GM19397 (cell line): ENCODE data around the gene ASCL2.

Source experiments
- ATAC-seq: cut with Tn5 transposase; IDR thresholded peaks from one replicate; pipeline ENCODE4 v1.9.1; 2021; ENCODE audit warnings: mild to moderate bottlenecking, moderate library complexity; ENCODE audit not compliant: unreplicated experiment

Gene ASCL2

GRCh38 chr11:2270322-2271076, at the start of gene ASCL2:
Gene ASCL2, minus strand, starts transcription at chr11:2270588. Its CDS starts 256 bp downstream, at chr11:2270332.
- ATAC-seq: no peak

GRCh38 chr11:2319791-2320472, 49.5 kb upstream of the ASCL2 start:
- ATAC-seq: no peak

- no peak for ATAC-seq
These were observed 48.3 kb upstream of the ASCL2 start for GRCh38 chr11:2318707-2319106.

GRCh38 chr11:2318123-2318522, 47.7 kb upstream of the ASCL2 start:
- ATAC-seq: no peak

GRCh38 chr11:2317354-2318050, 47.1 kb upstream of the ASCL2 start:
- no peak for ATAC-seq

GRCh38 chr11:2316963-2317244, 46.5 kb upstream of the ASCL2 start:
- ATAC-seq: no peak

- no peak for ATAC-seq
These were observed 46.0 kb upstream of the ASCL2 start for GRCh38 chr11:2316169-2316962.

GRCh38 chr11:2315395-2316168, 45.2 kb upstream of the ASCL2 start:
- ATAC-seq: no peak

- no peak for ATAC-seq
These were observed 44.4 kb upstream of the ASCL2 start for GRCh38 chr11:2314525-2315394.

GRCh38 chr11:2314136-2314524, 43.7 kb upstream of the ASCL2 start:
- no peak for ATAC-seq

GRCh38 chr11:2313051-2313951, 42.9 kb upstream of the ASCL2 start:
- no peak for ATAC-seq

- no peak for ATAC-seq
These were observed 42.0 kb upstream of the ASCL2 start for GRCh38 chr11:2312232-2313042.

GRCh38 chr11:2311353-2312133, 41.2 kb upstream of the ASCL2 start:
- no peak for ATAC-seq

GRCh38 chr11:2310786-2311352, 40.5 kb upstream of the ASCL2 start:
- ATAC-seq: no peak

GRCh38 chr11:2310073-2310785, 39.8 kb upstream of the ASCL2 start:
- no peak for ATAC-seq
